GM04503 (cell line): Measurements from ENCODE around the gene CCDC152.

Experiments
- DNase-seq: peaks from one replicate; pipeline ENCODE4 v3.0.0-alpha.2; 2012; ENCODE audit warnings: low read depth

The CCDC152 gene

DNA sequence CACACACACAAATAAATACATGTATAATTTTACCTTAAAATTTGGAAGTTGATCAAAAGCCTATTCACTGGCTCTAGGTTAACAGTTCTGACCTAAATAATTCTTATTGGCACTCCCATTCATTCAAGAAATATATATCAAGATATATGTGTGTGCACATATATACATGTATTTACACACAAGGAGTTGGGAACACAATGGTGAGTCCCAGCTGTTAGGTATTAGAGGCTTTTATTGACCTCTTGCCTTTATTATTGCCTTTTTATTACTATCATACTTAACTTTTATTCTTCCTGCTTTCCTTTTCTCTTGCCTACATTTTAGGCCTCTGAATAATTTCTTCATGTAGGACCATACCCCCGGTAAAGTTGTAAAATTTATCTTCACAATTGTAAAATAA is 25.0 kb downstream of the CCDC152 start:
- no peak for DNase-seq

DNA sequence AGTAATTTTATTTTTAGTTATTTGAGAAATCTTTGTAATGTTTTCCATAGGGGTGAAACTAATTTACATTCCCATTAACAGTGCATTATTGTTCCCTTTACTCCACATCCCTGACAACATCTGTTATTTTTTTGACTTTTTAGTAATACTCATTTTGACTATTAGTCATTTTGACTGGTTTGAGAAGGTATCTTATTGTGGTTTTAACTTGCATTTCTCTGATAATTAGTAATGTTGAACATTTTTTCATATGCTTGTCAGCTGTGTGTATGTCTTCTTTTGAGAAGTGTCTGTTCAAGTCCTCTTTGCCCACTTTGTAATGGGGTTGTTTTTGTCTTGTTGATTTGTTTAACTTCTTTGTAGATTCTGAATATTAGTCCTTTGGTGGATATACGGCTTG is 27.5 kb downstream of the CCDC152 start:
- no peak for DNase-seq

DNA sequence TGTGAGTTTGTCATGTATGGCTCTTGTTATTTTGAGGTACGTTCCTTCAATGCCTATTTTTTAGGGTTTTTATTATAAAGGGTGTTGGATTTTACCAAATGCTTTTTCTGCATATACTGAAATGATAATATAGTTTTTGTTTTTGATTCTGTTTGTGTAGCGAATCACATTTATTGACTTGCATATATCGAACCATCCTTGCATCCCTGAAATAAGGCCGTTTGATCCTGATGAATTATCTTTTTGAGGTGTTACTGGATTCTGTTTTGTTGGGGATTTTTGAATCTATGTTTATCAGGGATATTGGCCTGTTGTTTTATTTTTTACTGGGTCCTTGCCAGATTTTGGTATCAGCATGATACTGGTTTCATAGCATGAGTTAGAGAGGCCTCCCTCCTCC is 29.1 kb downstream of the CCDC152 start:
- no peak for DNase-seq

DNA sequence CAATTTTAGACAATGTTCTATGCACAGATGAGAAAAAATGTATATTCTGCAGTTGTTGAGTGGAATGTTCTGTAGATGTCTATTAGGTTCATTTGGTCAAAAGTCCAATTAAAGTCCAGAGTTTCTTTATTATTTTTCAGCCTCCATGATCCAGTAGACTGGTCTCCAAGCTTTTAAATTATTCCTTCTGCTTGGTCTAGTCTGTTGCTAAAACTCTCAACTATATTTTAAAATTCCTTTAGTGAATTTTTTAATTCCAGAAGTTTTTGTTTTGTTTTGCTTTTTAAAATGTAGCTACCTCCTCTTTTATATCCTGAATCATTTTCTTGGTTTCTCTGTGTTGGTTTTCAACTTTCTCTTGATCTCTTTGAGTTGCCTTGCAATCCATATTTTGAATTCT is 30.5 kb downstream of the CCDC152 start:
- DNase-seq: no peak

DNA sequence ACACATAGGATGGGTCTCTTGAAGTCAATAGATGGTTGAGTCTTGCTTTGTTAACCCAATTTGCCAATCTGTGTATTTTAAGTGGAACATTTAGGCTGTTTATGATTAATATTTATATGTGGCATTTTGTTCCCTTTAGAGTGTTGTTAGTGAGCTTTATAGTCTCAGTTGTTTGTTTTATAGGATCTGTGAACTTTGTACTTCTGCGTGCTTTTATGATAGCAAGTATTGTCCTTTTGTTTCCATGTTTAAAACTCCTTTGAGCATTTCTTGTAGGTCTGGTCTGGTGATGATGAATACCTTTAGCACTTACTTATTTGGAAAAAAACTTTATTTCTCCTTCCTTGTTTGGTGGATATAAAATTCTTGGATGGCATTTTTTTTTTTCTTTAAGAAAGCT is 31.2 kb downstream of the CCDC152 start:
- DNase-seq: no peak

DNA sequence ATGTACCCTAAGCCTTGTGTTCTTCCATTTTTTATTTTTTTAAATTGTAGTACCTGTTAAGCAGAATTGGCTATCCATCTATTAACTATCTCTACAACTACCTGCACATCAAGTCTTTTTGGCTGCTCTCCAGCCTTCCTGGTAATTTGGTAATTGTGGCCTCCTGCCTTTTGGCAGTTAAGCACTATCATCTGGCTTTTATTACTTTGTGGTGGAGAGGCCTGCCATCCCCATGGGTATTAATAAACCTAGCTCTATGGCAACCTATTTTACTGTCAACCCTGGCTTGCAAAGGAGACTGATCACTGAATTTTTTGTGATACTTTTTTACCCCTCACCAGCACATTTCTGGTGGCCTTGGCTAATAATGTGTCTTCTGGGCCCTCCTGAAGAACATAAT is 34.5 kb downstream of the CCDC152 start:
- DNase-seq: no peak

DNA sequence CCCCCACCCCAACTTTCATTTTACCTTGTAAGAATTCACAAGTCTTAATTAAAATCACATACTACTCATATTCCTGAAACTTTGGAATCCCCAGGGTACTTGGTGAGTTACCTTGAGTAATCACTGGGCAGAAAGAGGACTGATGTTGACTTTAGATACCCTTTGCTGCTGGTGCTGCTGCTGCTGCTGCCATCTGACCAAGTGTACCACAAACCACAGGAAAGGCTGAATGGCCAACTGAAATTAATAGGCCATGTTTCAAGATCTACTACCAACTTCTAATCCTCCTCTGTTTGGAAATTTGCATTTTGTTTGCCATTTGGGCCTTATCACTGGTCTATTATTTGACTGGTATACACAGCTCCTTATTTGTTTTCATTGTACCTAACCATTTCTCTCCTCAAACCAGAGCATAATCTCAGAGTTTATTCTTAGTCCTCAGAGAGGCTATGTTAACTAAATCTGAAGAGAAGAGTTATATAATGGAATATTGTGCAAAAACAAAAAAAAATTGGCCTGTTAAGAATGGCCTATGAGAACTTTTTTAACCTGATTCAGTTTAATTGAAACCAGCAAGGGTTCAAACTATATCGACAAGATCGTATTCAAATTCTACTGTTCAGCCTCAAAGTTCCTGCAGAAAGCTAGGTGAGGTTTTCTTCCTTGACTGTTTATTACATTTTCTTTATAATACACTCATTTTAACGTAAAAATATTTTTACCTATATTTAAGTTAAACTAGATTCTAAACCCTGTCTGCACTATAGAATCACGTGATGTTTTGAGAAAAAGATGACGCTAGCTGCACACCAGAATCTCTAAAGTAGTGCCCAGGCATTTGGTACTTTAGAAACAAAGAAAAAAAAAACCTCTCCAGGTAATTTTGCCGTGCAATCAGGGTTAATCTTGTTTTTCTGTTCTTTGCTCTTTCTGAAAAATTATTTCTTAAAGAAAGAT is 41.9 kb downstream of the CCDC152 start:
- no peak for DNase-seq

DNA sequence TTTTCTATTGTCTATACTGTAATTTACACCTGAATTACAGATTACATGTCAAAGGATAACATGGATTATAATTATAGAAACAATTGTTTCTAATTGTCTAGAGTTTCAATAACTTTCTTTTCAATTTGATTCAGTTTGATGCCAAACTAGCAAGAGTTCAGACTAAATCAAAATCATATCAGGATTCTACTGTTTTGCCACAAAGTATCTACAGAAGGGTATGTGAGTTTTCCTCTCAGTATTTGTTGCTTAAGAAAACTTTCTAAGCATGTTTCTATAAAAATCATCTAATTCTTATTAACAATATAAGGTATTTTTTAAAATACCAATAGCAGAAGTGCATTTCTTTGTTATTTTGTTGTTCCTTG is 42.6 kb downstream of the CCDC152 start:
- DNase-seq: no peak

DNA sequence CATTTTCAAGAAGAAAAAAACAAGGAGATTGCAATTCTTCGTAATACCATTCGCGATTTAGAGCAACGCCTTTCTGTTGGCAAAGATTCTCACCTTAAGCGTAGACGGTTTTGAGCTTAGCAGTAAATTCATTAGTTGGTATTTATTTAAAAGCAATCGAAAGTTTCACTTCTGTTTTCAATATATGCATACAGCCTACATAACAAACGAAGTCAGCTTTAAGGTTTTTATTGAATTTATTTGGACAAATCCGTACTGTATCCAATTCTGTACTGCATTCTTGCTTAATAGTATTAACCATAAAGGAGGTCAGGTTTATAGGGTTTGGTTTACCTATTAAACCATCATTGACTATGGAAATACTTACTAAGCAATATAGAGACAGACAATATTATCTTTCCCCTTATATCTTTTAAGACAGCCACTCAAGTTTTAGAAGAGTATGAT is 43.1 kb downstream of the CCDC152 start:
- no peak for DNase-seq

DNA sequence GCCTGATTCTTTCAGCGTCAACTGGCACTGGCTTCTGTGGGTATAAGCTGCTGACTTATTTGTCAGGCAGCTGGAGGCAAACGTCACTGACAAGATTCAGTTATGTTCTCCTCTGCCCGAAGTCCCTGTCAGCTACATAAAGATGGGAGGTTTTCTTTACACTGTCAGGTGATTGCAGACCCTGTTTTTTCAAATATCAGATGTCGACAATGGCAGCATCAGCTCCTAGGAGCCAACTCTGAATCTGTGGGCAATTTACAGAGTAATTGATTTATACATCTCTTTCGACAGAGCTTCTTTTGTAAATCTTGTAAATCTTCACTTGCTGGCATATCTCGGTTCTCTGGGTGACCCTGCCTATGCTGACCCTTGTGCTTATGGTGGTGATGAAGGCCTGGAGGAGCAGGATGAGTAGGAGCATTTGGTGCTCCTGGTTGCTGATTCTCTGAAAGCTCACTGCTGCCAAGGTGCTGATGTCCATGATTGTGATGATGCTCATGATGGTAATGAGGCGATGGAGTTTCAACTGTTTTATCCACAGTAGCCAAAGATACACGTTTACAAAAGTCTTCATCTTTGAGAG is 44.2 kb downstream of the CCDC152 start:
- DNase-seq: no peak

DNA sequence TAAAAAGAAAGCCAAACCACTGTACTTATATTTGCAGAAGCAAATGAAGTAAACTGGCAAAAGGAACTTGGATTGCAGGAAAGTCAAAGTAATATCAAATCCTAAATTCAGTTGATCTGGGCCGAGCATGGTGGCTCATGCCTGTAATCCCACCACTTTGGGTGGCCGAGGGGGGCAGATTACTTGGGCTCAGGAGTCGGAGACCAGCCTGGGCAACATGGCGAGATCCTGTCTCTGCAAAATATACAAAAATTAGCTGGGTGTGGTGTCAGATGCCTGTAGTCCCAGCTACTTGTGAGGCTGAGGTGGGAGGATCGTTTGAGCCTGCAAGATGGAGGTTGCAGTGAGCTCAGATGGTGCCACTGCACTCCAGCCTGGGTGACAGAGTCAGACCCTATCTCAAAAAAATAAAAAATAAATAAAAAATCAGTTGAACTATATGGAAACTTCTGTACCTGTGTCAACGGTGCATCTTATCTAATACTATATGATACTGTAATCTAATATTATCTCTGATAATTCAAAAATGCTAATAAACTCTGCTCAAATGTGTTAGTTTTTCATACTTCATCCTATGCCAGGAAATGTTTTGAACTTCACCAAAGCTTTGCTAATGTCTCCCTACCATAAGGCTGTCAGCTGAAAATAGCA is 45.0 kb downstream of the CCDC152 start:
- no peak for DNase-seq

DNA sequence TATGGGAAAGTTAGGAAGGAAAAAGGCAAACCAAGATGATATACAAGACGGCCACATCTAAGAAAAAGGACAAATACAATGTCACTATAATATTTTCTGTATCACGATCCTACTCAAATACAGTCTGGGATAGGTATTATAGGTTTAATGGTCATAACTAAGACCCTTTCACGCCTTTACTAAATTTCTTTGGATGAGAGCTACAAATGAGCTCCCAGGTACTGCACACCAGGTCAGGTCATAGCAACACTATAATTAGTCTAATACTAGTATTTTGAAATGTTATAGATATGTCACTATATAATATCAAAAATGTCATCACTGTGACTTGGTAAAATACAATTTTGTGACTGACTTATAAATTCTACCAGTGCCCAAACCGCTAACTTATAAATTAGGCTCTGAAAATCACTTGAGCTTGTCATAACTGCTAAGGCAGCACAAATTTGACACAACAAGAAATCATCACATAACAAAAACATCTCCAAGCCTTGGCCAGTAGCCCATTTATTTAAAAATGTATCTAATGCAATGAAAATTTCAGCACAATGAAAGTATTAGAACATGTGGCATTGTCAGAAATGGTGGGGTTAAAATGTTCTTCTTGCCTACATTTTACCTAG is 48.2 kb downstream of the CCDC152 start:
- DNase-seq: no peak

DNA sequence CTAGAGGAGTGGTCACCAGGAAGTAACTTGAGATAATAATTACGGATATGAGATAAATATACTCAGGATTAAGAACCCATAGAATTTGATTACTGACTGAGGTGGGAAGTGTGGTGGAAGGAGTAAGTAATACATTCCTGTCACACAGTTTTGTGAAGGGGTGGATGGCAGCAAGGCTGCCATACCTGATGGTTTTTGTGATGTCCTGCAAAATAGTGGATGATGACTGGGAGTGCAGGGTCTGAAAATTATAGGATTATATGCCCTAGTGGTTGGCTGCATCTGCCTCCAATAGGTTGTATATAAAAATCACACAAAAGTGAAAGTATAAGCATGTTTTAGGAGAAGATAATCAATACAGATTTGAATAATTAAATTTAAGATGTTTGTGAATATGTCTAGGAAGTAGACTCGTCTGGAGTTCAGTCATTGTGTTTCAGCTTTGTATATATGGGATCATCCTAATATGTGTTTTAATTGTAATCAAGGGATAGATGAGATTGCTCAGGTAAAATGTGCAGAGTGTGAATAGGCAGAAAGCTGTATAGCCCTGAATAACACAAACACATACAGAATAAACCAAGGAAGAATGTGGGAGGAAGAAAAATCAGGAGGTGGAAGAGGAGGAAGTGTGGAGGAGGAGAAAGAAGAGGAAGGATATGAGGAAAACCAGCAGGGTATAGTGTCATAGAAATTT is 49.5 kb downstream of the CCDC152 start:
- DNase-seq: no peak

DNA sequence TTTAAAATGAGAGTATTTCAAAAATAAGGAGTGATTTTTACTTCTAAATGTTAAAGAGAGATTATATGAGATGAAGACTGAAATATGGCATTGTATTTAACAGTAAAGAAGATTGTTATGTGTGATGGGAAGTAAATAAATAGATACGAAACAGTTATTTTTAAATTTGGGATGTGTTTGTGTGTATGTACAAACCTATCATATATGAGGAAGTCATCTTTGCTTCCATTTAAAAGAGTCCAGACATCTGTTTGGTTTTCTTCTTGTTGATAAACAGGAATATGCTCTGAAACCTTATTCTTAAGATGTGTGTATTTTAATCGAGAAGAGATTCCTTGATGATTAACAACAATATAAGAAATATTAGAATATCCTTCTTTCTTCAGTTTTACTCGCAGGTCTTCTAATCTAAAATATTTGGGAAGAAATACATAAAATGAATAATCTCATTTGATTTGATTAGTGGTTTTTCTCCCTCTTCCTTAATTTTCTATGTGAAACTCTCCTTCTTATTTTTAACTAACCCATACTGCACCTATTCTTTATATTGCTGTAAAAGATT is 50.2 kb downstream of the CCDC152 start:
- no peak for DNase-seq

DNA sequence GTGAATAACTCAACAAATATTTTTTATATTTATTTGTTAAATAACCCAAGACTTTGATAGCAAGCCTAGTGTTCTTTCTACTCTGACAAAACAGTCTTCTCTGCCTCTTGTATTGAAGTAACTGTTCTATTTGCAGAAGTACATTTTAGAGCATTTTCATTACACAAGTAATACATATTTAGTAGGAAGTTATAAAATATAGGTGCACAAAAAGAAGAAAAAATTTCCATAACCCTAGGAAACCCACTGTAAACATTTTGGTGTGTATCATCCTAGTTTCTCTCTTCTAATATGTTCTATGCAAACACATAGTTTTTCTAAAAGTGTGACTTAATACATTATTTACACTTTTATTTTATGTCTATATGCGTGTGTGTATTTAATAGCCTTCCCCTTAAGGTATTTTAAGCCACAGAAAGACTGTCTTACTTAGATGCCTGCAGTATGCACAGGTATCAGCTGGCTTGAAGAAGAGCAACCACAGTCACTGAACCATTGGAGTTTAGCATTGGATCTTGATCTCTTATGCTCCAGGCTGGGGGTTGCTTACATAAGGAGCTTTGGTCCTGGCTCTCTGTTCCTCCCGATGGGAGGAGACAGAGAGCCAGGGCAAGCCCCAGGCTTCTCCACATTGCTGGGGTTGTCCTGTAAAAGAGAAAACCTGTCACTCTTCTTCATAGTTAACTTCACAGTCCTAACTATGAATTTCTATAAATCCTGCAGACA is 51.3 kb downstream of the CCDC152 start:
- DNase-seq: no peak

DNA sequence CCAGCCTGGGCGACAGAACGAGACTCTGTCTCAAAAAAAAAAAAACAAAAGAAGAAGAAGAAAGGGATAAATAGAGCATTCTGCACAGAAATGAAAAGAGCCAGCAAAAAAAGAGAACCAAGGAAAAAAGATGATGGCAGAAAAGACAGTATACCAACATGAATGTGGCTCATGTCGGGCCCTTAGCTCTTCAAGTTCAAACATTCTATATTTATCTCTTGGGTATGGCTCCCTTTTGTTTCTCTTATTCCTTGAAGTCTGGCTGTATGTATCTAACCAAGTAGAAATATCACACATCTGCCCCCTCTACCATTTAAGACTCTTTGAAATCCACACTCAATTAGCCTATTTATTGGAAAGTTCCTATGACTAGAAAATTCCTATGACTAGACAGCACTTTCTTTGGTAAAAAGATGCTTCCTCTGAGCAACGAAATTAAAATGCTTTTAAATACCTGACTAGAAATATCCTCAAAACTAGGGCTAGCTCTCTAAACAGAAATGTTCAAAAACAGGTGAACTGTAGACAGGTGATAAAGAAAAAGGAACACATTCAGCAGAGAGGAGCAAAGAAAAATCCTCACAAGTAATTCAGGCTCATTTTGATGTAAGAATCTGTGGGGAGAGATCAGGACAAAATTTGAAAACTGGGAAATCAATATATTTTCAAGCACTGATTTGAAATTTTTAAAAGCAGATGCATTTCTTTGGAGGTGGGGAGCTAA is 52.4 kb downstream of the CCDC152 start:
- no peak for DNase-seq

DNA sequence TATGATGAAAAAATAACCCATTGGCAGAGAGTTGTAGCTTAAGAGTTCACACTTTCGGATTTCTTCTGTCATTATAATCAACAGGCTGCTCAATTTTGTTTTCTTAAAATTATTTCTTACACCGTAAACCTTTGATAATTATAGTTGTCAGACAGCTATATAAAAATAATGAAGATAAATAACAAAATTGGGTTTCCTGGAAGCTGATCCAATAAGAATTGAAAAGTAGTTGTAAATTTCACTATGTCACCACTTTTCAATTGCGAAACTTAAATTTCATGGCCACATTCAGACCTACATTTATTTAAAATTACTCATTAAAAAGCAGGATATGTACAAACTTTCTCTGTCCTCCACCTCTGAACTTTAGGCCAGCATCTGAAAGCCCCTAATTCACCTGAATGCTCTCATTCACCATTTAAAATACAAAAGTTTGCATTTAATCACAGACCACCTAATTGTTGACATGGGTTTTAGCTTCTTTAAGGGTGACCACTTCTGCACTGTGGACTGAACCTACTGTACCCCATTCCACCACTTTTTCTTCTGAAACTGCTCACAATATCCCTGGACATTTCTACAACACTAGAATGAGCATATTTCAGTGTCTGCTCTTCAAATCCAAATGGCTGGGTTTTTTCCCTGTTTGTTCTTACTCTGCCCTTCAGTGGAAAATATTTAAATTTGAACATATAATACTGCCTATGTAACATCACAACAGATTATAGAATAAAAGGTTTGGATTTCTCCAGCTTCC is 54.4 kb downstream of the CCDC152 start:
- DNase-seq: no peak

DNA sequence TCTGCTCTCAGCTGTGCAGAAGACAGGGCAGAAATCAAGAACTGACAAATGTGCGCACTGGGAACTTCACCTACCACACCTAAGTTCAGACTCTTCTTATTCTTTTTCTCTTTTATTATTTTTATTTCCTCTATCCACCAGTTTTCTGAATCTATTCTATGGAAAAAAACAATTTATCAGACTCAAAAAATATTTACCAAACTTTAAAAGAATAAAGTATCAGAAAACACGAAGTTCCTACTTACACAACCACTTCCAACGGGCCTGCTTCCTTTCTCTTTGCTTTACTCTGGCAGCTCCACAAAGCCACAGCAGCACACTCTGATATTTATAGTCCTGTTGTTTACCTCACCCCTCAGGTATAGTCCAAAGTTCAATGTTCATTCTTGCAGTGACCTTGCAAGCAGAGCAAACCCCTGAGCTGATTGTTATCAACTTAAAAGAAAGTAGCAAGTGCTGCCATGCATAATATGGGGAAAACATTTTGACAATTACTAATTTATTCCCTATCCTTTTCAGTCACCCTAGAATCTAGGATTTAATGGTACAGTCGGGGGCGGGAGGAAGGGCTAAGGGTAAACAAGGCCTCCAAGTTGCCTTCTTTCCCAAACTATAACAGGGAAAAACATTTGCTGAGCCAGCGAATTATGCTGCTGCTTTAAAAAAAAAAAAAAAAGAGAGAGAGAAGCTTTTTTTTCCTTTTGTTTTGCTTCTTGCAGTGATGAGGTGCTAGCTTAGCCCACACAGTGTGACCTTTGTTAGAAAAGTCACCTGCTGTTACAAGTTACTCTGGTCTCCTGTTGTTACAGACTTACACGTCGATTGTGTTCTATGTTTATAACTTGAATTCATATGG is 55.2 kb downstream of the CCDC152 start, which contains the start of gene SELENOP:
SELENOP (minus strand) TSS at position 302 of the 856 bp plus-strand sequence. CDS start 3,539 bp downstream, outside the sequence.
- peak; percentile 6 for DNase-seq
